Ectodermal cell (in vitro differentiated cells): ENCODE measurements around the gene CD177.

Experiments
- H3K27ac ChIP-seq: 2 replicates; pipeline ENCODE4 v1.7.0; 2013; ENCODE audit warnings: mild to moderate bottlenecking, low read depth, low read length; ENCODE audit not compliant: insufficient read depth, poor library complexity, severe bottlenecking
- H3K27me3 ChIP-seq: 2 replicates; pipeline ENCODE4 v1.7.0; 2013; ENCODE audit warnings: mild to moderate bottlenecking, low read length; ENCODE audit not compliant: insufficient read depth, control insufficient read depth, poor library complexity, severe bottlenecking
- H3K36me3 ChIP-seq: one replicate; pipeline ENCODE4 v1.7.0; 2013; ENCODE audit warnings: low read length; ENCODE audit not compliant: control insufficient read depth, insufficient read depth
- H3K4me1 ChIP-seq: one replicate; pipeline ENCODE4 v1.7.0; 2013; ENCODE audit warnings: low read length; ENCODE audit not compliant: control insufficient read depth, insufficient read depth
- H3K4me3 ChIP-seq: 2 replicates; pipeline ENCODE4 v1.7.0; 2013; ENCODE audit warnings: low read depth, low read length, control low read depth; ENCODE audit not compliant: insufficient read depth
- H3K9me3 ChIP-seq: 2 replicates; pipeline ENCODE4 v1.7.0; 2013; ENCODE audit warnings: mild to moderate bottlenecking, low read length, moderate library complexity; ENCODE audit not compliant: control insufficient read depth
- WGBS, 2 experiments: methylation state at CpG; one replicate each; pipeline ENCODE4 v1.1.7; 2013; ENCODE audit warnings: missing lambda C conversion rate in 2 of 2; 5-methylcytosine and 5-hydroxymethylcytosine counted together

The CD177 gene

DNA sequence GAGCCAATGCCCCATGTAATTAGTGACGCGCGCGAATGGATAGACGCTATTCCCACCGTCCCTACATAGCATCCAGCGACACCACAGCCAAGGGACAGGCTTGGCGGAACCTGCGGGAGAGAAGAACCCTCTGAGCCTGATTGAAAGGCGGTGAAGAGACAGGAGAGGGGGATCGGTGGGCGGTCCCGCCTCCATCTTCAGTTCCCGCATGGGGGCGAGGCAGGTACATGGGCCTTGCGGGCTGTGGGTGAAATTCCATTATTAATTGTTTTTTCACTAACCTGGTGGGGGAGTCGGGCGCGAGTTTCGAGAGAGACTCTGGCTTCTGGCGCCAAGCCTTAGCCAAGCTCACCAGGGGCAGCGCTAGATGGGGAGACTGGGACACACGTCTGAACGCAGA is 52.8 kb downstream of the CD177 start:
- Histone ChIP-seq H3K4me3 (no peak overlapping the region), H3K9me3 (no peaks in the 10 kb centered on the region), H3K27me3 (no peaks in the 10 kb centered on the region), H3K36me3 (no peaks in the 10 kb centered on the region), H3K27ac (no peak overlapping the region), H3K4me1 (no peaks in the 10 kb centered on the region)
- WGBS, 2 experiments: 90 to 93% methylated on average over 24 of the region's 24 CpGs

- 72 to 75% methylated on average over 22 of the region's 22 CpGs for WGBS, 2 experiments
- Histone ChIP-seq H3K9me3 (no peaks in the 10 kb centered on the region), H3K4me3 (no peak overlapping the region), H3K36me3 (no peaks in the 10 kb centered on the region), H3K4me1 (no peaks in the 10 kb centered on the region), H3K27me3 (no peaks in the 10 kb centered on the region), H3K27ac (no peak overlapping the region)
Observed at GRCh38 chr19:43407416-43408005, 54.0 kb downstream of the CD177 start.

GRCh38 chr19:43408043-43408442 is 54.6 kb downstream of the CD177 start:
- Histone ChIP-seq H3K9me3 (no peaks in the 10 kb centered on the region), H3K4me3 (no peak overlapping the region), H3K27me3 (no peaks in the 10 kb centered on the region), H3K4me1 (no peaks in the 10 kb centered on the region), H3K27ac (no peak overlapping the region), H3K36me3 (no peaks in the 10 kb centered on the region)
- WGBS, 2 experiments: 94 to 95% methylated on average over 34 of the region's 34 CpGs

- Histone ChIP-seq H3K27me3 (no peaks in the 10 kb centered on the region), H3K36me3 (no peaks in the 10 kb centered on the region), H3K4me1 (no peaks in the 10 kb centered on the region), H3K4me3 (no peak overlapping the region), H3K9me3 (peaks cover under 1% of the 10 kb centered on the region), H3K27ac (no peak overlapping the region)
- WGBS, 2 experiments: 94 to 97% methylated on average over 1 of the region's 1 CpG
Observed at GRCh38 chr19:43409415-43409814, 55.9 kb downstream of the CD177 start.

- no peaks in the 10 kb centered on the region for H3K36me3 ChIP-seq
- H3K9me3 ChIP-seq: peaks cover 4% of the 10 kb centered on the region
- no peaks in the 10 kb centered on the region for H3K27me3 ChIP-seq
- no peak overlapping the region for H3K4me3 ChIP-seq
- no peaks in the 10 kb centered on the region for H3K4me1 ChIP-seq
- no peak overlapping the region for H3K27ac ChIP-seq
- 92 to 95% methylated on average over 6 of the region's 6 CpGs for WGBS, 2 experiments
Observed at GRCh38 chr19:43412441-43412840, 59.0 kb downstream of the CD177 start.
